Stimulated activated CD4-positive, alpha-beta T cell treated with anti-CD3 and anti-CD28 coated beads, Interleukin-15, amount 100 ng/mL, for 1 hour (primary cell): ENCODE data around the gene NEU3.
"Not testable (repeated sequence)": the region's sequence is repeated elsewhere in the genome, so short reads cannot be mapped to it uniquely, and the experiment has no call there.

ENCODE experiments used
- DNase-seq, 2 donors: peaks; one replicate each; pipeline ENCODE4 v3.0.0-alpha.2; 2020; ENCODE audit warnings: low read depth in 1 of 2, low spot score in 1 of 2

Gene NEU3

DNA sequence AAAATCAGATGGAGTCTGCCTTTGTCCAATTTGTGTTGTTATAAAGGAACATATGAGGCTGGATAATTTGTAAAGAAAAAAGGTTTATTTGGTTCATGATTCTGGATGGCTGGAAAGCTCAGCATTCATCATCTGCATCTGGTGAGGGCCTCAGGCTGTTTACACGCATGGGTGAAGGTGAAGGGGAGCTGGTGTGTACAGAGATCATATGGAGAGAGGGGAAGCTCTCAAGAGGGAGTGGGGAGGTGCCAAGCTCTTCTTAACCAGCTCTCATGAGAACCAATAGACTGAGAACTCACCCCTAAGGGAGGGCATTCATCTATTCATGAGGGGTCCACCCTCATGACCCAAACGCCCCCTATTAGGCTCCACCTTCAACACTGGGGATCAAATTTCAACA is 40.0 kb downstream of the NEU3 start:
- DNase-seq, result no peak

- no peak for DNase-seq
These were observed 41.3 kb downstream of the NEU3 start for GRCh38 chr11:75029836-75030631.

GRCh38 chr11:75031224-75031753 is 42.6 kb downstream of the NEU3 start:
- no peak for DNase-seq

DNA sequence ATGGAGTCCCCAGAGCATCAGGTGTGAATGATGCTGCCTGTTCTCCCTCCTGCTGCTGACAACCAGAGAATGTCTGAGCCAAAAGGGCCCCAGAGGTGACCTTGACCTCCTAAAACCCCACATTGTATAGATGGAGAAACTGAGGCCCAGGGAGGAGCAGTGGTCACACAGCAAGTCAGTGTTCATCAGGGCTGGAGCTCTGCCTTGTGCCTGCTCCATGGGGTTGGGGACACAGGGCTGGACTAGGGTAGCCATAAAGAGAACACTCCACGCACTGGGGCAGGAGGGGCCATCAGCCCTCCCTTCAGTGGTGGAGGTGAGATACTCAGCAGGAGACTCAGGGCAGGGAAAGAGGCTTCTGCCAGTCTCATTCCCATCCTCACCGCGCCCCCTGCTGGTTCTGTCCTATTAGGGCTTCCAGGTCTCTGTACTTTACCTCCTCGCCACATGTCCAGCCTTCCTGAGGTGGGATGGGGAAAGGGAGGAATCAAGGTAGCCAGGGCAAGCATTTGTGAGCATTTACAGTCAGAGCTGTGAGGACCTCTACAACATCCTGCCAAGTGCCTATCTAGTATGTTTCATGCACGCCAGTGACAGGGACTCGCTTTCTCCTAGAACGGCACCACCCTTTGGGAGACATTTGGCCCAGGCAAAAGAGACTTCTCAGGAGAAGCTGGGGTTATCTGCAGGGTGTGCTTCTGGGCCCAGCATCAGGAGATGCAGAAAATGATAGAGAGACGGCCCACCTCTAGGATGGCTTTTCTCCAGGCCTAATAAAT is 43.2 kb downstream of the NEU3 start:
- DNase-seq, result peak; percentile 17 to 49

- DNase-seq, result no peak
These were observed 43.8 kb downstream of the NEU3 start for GRCh38 chr11:75032550-75032935.

DNA sequence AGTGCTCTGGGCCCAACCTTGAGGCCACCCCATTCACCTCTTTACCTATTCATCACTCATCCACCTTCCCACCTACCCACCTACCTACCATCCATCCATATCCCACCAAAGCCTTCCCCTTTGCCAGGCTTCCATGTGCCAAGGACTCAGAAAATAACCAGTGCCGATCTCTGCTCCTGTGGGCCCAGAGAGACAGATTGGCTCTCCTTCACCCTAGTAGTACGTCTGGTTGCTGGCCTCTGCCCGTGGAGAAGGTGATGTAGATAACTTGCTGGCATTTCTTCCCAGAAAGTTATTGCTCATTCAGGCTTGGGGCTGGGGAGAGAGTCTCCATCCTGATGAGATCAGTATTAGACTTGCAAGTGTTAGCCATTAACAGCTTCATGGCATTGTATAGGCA is 45.2 kb downstream of the NEU3 start:
- DNase-seq, result no peak

DNA sequence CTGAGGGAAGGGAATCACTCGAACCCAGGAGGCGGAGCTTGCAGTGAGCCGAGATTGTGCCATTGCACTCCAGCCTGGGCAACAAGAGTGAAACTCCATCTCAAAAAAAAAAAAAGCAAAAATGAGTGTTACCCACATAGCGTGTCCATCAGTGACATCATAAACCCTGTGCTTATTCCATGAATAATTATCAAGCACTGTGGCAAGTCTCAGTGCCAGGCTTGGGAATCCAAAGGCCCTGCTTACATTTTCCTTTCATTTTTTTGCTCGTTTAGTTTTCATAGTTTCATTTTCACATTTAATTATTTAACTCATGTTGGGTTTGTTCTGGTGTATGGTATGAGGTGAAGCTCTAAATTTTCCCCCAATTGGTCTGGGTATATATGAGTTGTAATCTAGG is 46.5 kb downstream of the NEU3 start:
- DNase-seq, result no peak

- no peak for DNase-seq
These were observed 47.3 kb downstream of the NEU3 start for GRCh38 chr11:75035911-75036565.

GRCh38 chr11:75040167-75040770 is 51.5 kb downstream of the NEU3 start:
- no peak for DNase-seq

DNA sequence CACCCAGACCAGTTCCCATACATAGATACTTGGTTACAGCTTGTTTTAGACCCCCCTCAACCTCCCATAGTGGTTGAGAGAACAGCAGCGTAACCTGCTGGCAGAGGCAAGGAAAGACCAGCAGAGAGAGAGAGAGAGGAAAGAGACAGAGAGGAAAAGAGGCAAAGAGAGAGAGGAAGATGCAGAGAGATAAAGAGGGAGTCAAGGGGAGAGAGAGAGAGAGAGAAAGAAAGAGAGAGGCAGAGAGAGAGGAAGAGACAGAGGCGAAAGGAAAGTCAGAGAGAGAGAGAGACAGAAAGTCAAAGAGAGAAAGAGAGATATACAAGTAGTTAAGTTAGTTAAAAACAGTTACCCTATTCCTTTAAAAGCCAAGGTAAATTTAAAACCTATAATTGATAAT is 52.5 kb downstream of the NEU3 start:
- DNase-seq, result no peak

DNA sequence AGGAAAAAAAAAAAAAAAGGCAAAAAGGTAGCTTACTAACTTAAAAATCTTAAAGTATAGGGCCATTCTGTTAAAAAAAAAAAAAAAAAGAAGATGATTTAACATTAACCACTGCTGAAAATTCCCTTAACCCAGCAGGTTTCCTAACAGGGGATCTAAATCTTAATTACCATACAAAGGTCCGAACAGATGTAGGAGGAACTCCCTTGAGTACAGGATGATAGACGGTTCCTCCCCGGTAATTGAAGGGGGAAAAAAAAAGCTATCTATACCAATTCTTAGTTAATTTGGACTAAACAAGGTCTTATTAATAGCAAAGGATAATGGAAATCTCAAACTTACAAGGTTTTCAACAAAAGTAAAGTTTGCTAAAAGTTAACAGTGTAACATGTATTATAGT is 53.1 kb downstream of the NEU3 start:
- not testable (repeated sequence) for DNase-seq

DNA sequence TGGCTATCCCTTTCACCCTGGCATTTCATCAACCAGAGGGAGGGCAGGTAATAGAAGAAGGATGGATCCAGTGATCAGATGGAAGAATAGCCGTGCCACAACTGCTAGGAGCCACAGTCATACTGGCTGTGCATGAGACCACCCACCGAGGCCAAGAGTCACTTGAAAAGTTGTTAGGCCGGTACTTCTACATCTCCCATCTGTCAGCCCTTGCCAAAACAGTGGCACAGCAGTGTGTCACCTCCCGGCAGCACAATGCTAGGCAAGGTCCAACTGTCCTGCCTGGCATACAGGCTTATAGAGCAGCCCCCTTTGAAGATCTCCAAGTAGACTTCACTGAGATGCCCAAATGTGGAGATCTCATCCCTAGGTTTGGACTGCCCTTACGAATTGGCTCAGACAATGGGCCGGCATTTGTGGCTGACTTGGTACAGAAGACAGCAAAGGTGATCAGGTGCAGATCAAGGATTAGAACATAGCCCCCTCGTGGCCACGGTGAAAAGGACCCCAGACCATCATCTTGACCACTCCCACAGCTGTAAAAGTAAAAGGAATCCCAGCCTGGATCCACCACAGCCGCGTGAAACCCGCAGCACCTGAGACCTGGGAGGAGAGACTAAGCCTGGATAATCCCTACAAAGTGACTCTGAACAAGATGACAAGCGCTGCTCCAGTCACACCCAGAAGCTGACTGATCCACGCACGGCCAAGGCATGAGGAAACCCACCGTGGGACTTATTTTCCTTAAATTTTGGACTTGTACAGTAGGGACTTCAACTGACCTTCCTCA is 55.8 kb downstream of the NEU3 start:
- DNase-seq, result not testable (repeated sequence)

GRCh38 chr11:75046668-75047067 is 57.9 kb downstream of the NEU3 start:
- not testable (repeated sequence) for DNase-seq

DNA sequence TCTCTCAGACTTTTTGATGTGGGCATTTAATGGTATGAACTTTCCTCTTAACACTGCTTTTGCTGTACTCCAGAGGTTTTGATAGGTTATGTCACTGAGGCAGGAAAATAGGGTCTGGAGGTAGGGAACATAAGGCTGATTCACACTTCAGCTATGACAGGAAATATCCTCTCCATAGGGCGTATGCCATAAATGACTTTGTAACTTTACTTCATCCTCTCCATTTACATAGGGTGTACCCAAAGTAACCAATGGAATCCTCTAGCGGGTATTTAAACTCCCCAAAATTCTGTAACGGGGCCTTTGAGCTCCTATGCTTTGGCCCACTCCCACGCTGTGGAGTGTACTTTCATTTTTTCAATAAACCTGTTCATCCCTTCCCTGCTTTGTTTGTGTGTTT is 58.5 kb downstream of the NEU3 start:
- DNase-seq, result no peak

- not testable (repeated sequence) for DNase-seq
These were observed 61.0 kb downstream of the NEU3 start for GRCh38 chr11:75049501-75050266.

GRCh38 chr11:75050516-75050915 is 61.8 kb downstream of the NEU3 start:
- DNase-seq, result no peak

DNA sequence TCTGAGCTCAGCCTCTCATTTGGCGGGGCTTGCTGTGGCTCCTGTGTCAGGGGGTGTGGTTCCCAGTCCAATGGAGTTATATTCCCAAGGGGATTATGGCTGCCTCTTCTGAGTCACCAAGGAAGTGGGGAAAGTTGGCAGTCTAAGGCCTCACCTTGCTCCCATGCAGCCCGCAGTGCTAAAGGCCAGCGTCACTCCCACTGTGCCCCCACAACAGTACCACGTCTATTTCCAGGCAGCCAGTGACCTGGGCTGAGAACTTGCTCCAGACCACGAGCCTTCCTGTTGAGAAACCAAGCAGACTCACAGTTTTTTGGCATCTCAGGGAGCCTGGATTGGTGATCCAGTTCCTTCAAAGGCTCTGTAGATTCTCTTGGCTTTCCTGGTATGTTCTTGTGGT is 62.3 kb downstream of the NEU3 start:
- no peak for DNase-seq

- DNase-seq, result no peak
These were observed 63.7 kb downstream of the NEU3 start for GRCh38 chr11:75052457-75052856.

GRCh38 chr11:75055511-75055910 is 66.8 kb downstream of the NEU3 start:
- no peak for DNase-seq

DNA sequence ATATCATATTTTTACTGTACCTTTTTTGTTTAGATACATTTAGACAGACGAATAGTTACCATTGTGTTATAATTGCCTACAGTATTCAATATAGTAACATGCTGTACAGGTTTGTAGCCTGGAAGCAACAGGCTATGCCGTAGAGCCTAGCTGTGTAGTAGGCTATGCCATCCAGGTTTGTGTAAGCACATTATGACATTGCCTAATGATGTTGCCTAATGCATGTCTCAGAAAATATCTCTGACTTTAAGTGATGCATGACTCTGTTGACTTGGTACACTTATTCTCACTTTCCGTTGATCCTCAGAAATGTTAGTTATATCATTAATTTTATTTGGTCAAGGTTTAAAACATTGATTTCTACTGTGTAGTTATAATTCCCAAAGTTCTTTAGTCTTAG is 68.1 kb downstream of the NEU3 start:
- no peak for DNase-seq
